ENCODE data around the gene ZC3H7A. TPM values are rescaled to one million over a fixed set of nuclear protein-coding genes. Genes with fewer than 3 reads are reported as not detected.

Gene ZC3H7A
- total and polyA plus RNA-seq, 8 donors, result 16.1 to 110 (median 53.4) TPM

DNA sequence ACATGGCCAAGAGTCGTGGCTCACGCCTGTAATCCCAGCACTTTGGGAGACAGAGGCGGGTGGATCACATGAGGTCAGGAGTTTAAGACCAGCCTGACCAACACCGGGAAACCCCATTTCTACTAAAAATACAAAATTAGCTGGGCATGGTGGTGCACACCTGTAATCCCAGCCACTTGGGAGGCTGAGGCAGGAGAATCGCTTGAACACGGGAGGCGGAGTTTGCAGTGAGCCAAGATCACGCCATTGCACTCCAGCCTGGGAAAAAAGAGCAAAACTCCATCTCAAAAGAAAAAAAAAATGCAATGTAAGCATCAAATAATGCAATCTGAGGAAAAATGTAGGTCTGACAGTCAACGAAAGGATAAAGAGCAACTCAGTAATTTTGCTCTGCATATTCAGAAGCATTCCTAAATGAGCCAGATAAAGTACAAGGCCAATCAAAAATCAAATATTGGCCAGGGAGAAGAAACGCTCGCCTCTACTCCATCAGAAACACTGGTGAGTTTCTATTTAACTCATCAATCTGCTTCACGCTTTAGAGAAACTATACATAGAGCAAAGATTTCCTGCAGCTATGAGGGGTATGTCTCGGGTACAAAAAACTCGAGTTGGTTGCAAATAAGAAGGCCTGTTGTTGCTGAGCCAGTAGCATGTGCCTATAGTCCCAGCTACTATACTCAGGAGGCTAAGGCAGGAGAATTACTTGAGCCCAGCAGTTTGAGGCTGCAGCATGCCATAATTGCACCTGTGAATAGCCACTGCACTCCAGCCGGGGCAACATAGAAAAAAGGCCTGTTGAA lies 58.1 kb downstream of the ZC3H7A start:
- Histone ChIP-seq H3K4me1 (peaks cover 59 to 86% (median 80%) of the 10 kb centered on the region in 4 donors), H3K27ac (peak overlapping the region in 4 of 5 donors; percentile 5 to 100 (median 67)), H3K36me3 (peaks cover 25 to 34% (median 34%) of the 10 kb centered on the region in 4 donors), H3K4me3 (peak overlapping the region in 1 of 4 donors; percentile 84), H3K9me3 (no peaks in the 10 kb centered on the region), H3K27me3 (no peaks in the 10 kb centered on the region)
- DNase-seq, result no peak
- intact Hi-C loops (cut with DNase I; ENCODE audit: low total_unique reads), result no loop called here
- WGBS, 5 donors, result 59 to 77% (median 62%) methylated on average over 15 of the region's 15 CpGs
- TF ChIP-seq, protein P1, sequence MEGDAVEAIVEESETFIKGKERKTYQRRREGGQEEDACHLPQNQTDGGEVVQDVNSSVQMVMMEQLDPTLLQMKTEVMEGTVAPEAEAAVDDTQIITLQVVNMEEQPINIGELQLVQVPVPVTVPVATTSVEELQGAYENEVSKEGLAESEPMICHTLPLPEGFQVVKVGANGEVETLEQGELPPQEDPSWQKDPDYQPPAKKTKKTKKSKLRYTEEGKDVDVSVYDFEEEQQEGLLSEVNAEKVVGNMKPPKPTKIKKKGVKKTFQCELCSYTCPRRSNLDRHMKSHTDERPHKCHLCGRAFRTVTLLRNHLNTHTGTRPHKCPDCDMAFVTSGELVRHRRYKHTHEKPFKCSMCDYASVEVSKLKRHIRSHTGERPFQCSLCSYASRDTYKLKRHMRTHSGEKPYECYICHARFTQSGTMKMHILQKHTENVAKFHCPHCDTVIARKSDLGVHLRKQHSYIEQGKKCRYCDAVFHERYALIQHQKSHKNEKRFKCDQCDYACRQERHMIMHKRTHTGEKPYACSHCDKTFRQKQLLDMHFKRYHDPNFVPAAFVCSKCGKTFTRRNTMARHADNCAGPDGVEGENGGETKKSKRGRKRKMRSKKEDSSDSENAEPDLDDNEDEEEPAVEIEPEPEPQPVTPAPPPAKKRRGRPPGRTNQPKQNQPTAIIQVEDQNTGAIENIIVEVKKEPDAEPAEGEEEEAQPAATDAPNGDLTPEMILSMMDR (IDR thresholded peaks at IDR 0.05), result no peak
- TF ChIP-seq EP300 (IDR thresholded peaks at IDR 0.05) (no peak), POLR2A (IDR thresholded peaks at IDR 0.05) (no peak), POLR2AphosphoS5 (IDR thresholded peaks at IDR 0.05) (no peak)

DNA sequence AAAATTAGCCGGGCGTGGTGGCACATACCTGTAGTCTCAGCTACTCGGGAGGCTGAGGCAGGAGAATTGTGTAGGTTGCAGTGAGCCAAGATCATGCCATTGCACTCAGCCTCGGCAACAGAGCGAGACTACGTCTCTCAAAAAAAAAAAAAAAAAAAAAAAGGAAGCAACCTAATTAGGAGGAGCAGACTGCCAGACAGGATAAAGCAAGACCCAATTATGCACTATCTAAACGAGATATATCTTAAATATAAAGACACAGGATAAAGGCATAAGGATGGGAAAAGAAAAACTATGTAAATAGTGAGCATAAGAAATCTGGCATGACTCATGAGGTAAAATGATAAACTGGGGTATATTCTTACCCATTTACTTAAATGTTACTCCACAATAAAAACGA lies 59.3 kb downstream of the ZC3H7A start:
- H3K36me3 ChIP-seq, result peaks cover 28 to 46% (median 45%) of the 10 kb centered on the region in 4 donors
- H3K4me1 ChIP-seq, result peaks cover 55 to 90% (median 84%) of the 10 kb centered on the region in 4 donors
- intact Hi-C loops (cut with DNase I; ENCODE audit: low total_unique reads), result no loop called here
- H3K27ac ChIP-seq, result peak overlapping the region in 3 of 5 donors; percentile 36 to 73 (median 59)
- no peaks in the 10 kb centered on the region for H3K9me3 ChIP-seq
- no peak for DNase-seq
- 54 to 76% (median 67%) methylated on average over 8 of the region's 8 CpGs for WGBS, 5 donors
- no peak overlapping the region for H3K4me3 ChIP-seq
- TF ChIP-seq POLR2AphosphoS5 (IDR thresholded peaks at IDR 0.05), result no peak
- no peak for TF ChIP-seq POLR2A (IDR thresholded peaks at IDR 0.05)
- TF ChIP-seq EP300 (IDR thresholded peaks at IDR 0.05), result no peak
- TF ChIP-seq, protein P1 (IDR thresholded peaks at IDR 0.05), result no peak
- no peaks in the 10 kb centered on the region for H3K27me3 ChIP-seq

DNA sequence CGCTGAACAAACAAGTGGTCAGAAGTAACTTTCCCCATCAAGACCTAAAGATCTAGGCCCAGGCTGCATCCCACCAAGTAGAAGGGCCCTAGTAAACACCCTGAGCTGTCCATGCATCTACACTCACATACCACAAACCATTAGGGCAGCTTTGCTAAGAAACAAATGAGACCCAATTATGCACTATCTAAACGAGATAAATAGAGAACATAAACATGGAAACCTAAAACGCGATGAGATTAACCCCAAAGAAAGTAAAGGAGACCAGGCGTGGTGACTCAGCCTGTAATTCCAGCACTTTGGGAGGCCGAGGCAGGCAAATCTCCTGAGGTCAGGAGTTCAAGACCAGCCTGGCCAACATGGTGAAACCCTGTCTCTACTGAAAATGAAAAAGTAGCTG lies 60.2 kb downstream of the ZC3H7A start:
- no peaks in the 10 kb centered on the region for H3K9me3 ChIP-seq
- peaks cover 63 to 98% (median 93%) of the 10 kb centered on the region in 4 donors for H3K4me1 ChIP-seq
- intact Hi-C loops (cut with DNase I; ENCODE audit: low total_unique reads), result no loop called here
- peaks cover 36 to 54% (median 53%) of the 10 kb centered on the region in 4 donors for H3K36me3 ChIP-seq
- whole genome bisulfite sequencing, 5 donors, result 28 to 50% (median 45%) methylated on average over 6 of the region's 6 CpGs
- DNase-seq, result no peak
- H3K27me3 ChIP-seq, result no peaks in the 10 kb centered on the region
- TF ChIP-seq, protein P1 (IDR thresholded peaks at IDR 0.05), result no peak
- no peak for TF ChIP-seq POLR2AphosphoS5 (IDR thresholded peaks at IDR 0.05)
- no peak for TF ChIP-seq EP300 (IDR thresholded peaks at IDR 0.05)
- TF ChIP-seq POLR2A (IDR thresholded peaks at IDR 0.05), result no peak
- H3K27ac ChIP-seq, result peak overlapping the region; percentile 34 to 73 (median 50)
- H3K4me3 ChIP-seq, result no peak overlapping the region

DNA sequence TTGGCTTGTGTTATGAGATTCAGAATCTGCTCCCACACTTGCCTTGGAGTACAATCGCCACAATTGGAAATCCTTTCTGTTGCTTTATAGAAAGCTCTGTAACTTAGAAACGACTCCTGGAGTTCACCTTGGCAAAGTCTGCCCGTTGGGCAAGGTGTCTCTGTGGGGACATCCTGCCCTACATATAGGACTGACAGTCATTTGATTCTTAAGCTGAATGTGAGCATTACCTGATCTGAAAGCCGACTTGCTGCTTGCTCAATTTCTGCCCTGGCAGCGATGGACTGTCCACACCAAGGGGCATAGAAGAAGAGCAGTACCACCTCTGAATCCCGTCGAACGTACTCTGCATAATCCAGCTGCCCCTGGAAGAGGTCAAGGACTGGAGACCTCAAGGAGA lies 61.3 kb downstream of the ZC3H7A start:
- 37 to 58% (median 53%) methylated on average over 6 to 8 of the region's 8 CpGs for WGBS, 5 donors
- H3K9me3 ChIP-seq, result no peaks in the 10 kb centered on the region
- peak overlapping the region; percentile 34 to 73 (median 59) for H3K27ac ChIP-seq
- H3K27me3 ChIP-seq, result no peaks in the 10 kb centered on the region
- no peak for DNase-seq
- H3K4me3 ChIP-seq, result no peak overlapping the region
- TF ChIP-seq, protein P1 (IDR thresholded peaks at IDR 0.05), result no peak
- no peak for TF ChIP-seq EP300 (IDR thresholded peaks at IDR 0.05)
- peaks cover 68 to 100% (median 96%) of the 10 kb centered on the region in 4 donors for H3K4me1 ChIP-seq
- H3K36me3 ChIP-seq, result peaks cover 43 to 65% (median 61%) of the 10 kb centered on the region in 4 donors
- intact Hi-C loops (cut with DNase I; ENCODE audit: low total_unique reads), result no loop called here

All from stomach (tissue), 9 donors.